Fibroblast of mammary gland (primary cell): Measurements from ENCODE around the gene TENT5C.

Source experiments
- DNase-seq: peaks from one replicate; pipeline ENCODE4 v3.0.0-alpha.2; 2010; ENCODE audit warnings: low read depth
- H3K4me3 ChIP-seq: 2 replicates; pipeline ENCODE4 v1.5.1; 2011; ENCODE audit warnings: low read depth, mild to moderate bottlenecking, low read length, moderate library complexity; ENCODE audit not compliant: control insufficient read depth
- CTCF ChIP-seq: conservative IDR thresholded peaks from 2 replicates; pipeline ENCODE4 v1.5.1; 2011; ENCODE audit warnings: low read depth, low read length, inconsistent platforms; ENCODE audit not compliant: control insufficient read depth, insufficient read depth

TENT5C gene

GRCh38 chr1:117643601-117644000 is 37.8 kb downstream of the TENT5C start:
- no peak for DNase-seq
- no peak overlapping the region for H3K4me3 ChIP-seq
- no peak for TF ChIP-seq CTCF

DNA sequence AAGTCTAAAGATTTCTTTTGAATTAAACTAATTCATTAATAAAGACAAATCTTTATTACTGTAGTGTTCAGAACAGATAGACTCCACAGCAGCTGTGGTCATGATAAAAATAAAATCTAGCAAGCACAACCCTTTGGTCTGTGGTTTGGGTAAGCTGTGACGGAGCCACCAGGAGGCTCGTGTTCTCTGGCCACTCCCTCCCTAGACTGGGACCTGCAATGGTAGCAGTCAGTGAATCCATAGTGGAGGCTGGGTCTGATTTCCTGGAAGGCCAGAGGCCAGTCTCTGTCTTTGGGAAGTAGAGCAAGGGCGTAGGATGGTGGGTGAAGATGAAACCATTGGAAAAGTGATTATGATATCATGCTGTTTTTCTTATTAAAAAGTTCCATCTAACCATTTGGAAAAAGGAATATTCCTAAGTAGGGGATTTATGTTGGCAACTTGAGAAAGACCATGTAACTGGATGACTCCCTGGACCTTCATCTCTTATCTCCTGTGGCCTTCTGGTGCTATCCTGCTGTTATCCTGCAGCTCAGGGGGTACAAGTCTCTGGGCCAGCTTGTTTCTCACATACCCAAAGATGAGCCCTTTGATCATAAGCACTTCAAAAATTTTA is 39.0 kb downstream of the TENT5C start:
- H3K4me3 ChIP-seq: no peak overlapping the region
- TF ChIP-seq CTCF: no peak
- DNase-seq: no peak

DNA sequence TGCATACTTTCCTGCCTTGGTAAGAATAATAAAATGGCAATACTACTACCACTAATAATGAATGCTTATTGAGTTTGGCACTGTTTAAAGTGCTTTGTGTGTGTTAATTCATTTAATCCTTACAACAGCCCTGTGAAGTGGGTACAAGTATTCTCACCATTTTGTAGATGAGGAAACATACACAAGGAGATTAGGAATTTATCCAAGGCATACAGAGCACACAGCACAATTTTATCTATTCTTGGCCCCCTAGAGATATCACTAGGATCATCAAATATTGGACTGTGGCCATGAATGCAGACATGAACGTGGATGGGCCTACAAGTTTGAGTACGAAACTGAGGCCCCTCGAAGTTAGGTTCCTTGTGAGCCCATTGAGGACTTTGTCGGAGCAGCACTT is 39.5 kb downstream of the TENT5C start:
- DNase-seq: no peak
- no peak overlapping the region for H3K4me3 ChIP-seq
- TF ChIP-seq CTCF: no peak

DNA sequence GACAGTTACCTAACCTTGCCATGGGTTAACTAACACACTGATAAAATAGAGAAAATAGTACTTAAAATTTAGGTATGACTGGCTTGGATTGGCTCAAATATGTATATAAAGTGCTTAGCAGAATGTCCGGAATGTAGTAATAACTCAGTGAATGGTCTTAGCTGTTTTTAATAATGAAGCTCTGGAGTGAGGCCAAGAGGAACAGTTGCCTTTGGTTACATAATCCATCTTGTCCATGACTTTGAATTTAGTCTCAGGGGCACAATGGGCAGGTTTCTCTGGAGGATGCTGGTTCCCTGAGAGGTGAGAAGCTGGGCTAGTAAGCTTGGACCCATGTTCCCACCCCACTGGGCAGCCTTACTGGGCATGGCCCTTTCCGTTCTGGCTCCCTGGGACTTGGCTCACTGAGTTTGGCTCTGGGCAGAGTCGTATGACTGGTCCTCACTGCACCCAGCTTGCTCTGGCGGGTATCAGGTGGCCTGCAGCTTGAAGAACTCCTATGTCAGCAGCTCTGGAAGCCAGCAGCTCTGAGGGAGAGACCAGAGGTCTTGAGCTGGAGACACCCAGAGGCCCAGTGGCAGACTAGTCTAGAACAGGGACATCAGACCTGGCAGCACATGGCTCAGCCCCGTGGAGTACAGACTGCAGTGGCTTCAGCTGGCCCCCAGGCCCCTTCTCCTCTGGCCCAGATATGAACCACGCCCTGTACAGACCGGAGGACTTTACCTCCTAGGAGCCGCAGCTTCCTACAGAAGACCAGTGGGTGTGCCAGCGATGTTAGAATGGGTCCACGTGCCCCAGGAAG is 40.4 kb downstream of the TENT5C start:
- DNase-seq: peak; percentile 55
- TF ChIP-seq CTCF: no peak
- no peak overlapping the region for H3K4me3 ChIP-seq

DNA sequence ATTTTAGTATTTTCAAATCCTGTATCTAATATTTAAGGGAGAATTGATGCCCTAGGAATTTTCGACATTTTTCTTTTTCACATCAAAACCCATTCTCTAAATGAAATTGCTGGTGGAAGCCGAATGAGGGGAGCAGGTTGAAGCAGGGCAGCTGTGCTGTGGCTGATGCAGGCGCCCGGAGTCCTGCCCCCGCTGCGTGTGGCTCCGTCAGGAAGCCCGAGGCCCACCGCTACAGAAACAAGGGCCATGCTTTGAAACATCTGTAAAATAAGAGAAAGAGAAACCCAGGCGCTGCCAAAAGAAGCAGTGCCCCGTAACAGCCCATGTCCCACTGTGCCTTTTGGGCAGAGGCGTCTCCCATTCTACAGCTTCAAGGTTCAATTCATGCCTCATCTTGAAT is 41.1 kb downstream of the TENT5C start:
- no peak for DNase-seq
- no peak for TF ChIP-seq CTCF
- no peak overlapping the region for H3K4me3 ChIP-seq

DNA sequence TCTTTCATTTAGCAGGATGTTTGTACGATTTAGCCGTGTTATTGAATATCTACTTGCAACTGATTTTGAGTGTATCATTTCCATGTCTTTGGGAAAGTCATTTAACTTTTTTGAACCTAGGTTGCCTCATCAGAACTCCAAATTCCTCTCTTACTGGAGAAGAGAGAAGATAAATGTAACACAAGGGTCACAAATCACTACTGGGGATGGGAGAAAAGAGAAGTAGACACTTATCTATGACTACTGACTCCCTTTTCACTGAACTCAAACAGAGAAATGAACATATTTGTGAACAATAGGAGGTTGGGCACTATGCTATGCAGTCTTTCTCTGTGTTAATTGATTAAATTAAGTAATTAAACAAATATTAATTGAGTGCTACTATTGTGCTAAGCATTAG is 42.2 kb downstream of the TENT5C start:
- H3K4me3 ChIP-seq: no peak overlapping the region
- no peak for DNase-seq
- no peak for TF ChIP-seq CTCF
